GM18502 (cell line): ENCODE measurements around the gene ATP1B3.
"Not testable (repeated sequence)": the region's sequence is repeated elsewhere in the genome, so short reads cannot be mapped to it uniquely, and the experiment has no call there.

ENCODE experiments used
- ATAC-seq: cut with Tn5 transposase; IDR thresholded peaks from one replicate; pipeline ENCODE4 v1.9.1; 2021; ENCODE audit warnings: mild to moderate bottlenecking; ENCODE audit not compliant: unreplicated experiment, poor library complexity

ATP1B3 gene

GRCh38 chr3:141876381-141876890, at the start of gene ATP1B3:
ATP1B3 (plus strand) TSS chr3:141876643; CDS start chr3:141876802, 159 bp downstream.
- ATAC-seq = peak; percentile 82

GRCh38 chr3:141828487-141828886, 48.0 kb upstream of the ATP1B3 start:
- ATAC-seq = no peak

- no peak for ATAC-seq
These were observed 47.6 kb upstream of the ATP1B3 start for GRCh38 chr3:141828890-141829289.

- no peak for ATAC-seq
These were observed 45.9 kb upstream of the ATP1B3 start for GRCh38 chr3:141830508-141830907.

GRCh38 chr3:141834292-141834691, 42.2 kb upstream of the ATP1B3 start:
- no peak for ATAC-seq

GRCh38 chr3:141835557-141836229, 40.8 kb upstream of the ATP1B3 start:
- no peak for ATAC-seq

- no peak for ATAC-seq
These were observed 37.1 kb upstream of the ATP1B3 start for GRCh38 chr3:141839389-141839788.

- no peak for ATAC-seq
These were observed 35.5 kb upstream of the ATP1B3 start for GRCh38 chr3:141840737-141841544.

- ATAC-seq = no peak
These were observed 32.3 kb upstream of the ATP1B3 start for GRCh38 chr3:141844108-141844507.

GRCh38 chr3:141844812-141845211, 31.6 kb upstream of the ATP1B3 start:
- ATAC-seq = no peak

- no peak for ATAC-seq
These were observed 30.9 kb upstream of the ATP1B3 start for GRCh38 chr3:141845407-141846049.

- no peak for ATAC-seq
These were observed 30.4 kb upstream of the ATP1B3 start for GRCh38 chr3:141846050-141846433.

- not testable (repeated sequence) for ATAC-seq
These were observed 28.2 kb upstream of the ATP1B3 start for GRCh38 chr3:141848159-141848748.

GRCh38 chr3:141849056-141849815, 27.2 kb upstream of the ATP1B3 start:
- ATAC-seq = no peak

- ATAC-seq = no peak
These were observed 25.0 kb upstream of the ATP1B3 start for GRCh38 chr3:141851411-141851810.

GRCh38 chr3:141853081-141853601, 23.3 kb upstream of the ATP1B3 start:
- no peak for ATAC-seq

GRCh38 chr3:141853629-141854168, 22.7 kb upstream of the ATP1B3 start:
- no peak for ATAC-seq

GRCh38 chr3:141854599-141854998, 21.8 kb upstream of the ATP1B3 start:
- ATAC-seq = no peak

- ATAC-seq = no peak
These were observed 18.1 kb upstream of the ATP1B3 start for GRCh38 chr3:141858312-141858711.
